ENCODE results near the gene BOLA1.

BOLA1 gene

DNA sequence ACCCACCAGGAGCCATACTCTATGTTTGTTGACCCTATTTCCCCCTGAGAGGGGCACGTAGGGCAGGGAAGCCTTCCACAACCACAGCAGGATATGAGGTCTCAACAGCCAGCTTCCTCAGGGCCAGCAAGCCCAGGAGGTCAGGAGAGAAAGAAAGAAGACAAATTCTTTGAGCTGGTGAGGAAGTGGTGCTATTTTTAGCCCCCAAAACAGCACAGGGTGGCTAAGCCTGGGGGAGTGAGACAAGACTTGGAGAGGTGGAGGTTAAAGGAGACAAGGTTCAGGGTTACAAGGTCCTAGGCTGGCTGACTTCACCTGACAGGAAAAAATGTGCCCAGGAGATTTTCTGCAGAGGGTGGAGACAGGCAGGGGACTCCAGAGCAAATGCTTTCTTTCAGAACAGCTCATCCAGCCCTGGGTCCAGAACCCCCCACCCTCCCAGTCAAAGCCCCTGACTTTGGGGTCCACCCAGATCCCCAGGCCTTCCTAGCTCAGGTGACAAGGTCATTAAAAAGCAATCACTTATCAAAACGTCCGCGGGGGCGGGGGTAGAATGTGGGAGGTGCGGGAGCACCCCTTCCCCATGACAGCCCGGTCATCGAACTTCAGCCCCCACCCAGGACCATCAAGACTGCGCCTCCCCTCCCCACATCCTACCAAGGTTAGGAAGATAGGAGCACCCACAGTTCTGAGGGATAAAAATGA, 17.0 kb downstream of the BOLA1 start:
- Histone ChIP-seq H2AK5ac (ENCODE audit: low read depth, low read length) (no peak overlapping the region), H2BK120ac (ENCODE audit: low read depth, low read length) (no peak overlapping the region), H3K4me3 (ENCODE audit: low read length in 2 of 2) (peak overlapping the region; percentile 64 to 90), H2BK5ac (ENCODE audit: low read length) (no peak overlapping the region), H3K14ac (ENCODE audit: low read length) (no peak overlapping the region), H3K79me1 (ENCODE audit: low read depth, low read length) (peaks cover 2% of the 10 kb centered on the region), H4K91ac (ENCODE audit: low read depth, low read length, poor library complexity) (no peak overlapping the region), H3K9ac (ENCODE audit: low read depth, low read length, poor library complexity) (peak overlapping the region; percentile 36), H3K18ac (ENCODE audit: low read length) (no peak overlapping the region), H3K9me3 (replicated peaks in 1 of 2; ENCODE audit: control insufficient read depth in 2 of 2, insufficient read depth in 1 of 2, low read depth in 1 of 2, low read length in 2 of 2) (no peaks in the 10 kb centered on the region), H2AFZ (ENCODE audit: low read length) (peak overlapping the region; percentile 90), H2BK12ac (ENCODE audit: low read length) (no peak overlapping the region), H3K4ac (ENCODE audit: low read length) (no peak overlapping the region), H3K27ac (replicated peaks; ENCODE audit: low read length) (peak overlapping the region; percentile 54), H3K4me2 (ENCODE audit: insufficient read depth, low read length, poor library complexity, severe bottlenecking) (peak overlapping the region; percentile 85), H3K36me3 (replicated peaks in 1 of 2; ENCODE audit: control insufficient read depth in 2 of 2, insufficient read depth in 2 of 2, low read length in 2 of 2) (peaks cover 8 to 30% of the 10 kb centered on the region in 2 donors), H4K8ac (ENCODE audit: low read depth, low read length) (no peak overlapping the region), H2BK15ac (ENCODE audit: low read length) (no peak overlapping the region), H3K23ac (ENCODE audit: low read depth, low read length, poor library complexity) (no peak overlapping the region), H3K4me1 (ENCODE audit: control insufficient read depth in 2 of 2, insufficient read depth in 1 of 2, low read depth in 1 of 2, low read length in 2 of 2) (peaks cover 18 to 20% of the 10 kb centered on the region in 2 donors), H3K27me3 (ENCODE audit: control insufficient read depth in 3 of 3, insufficient read depth in 3 of 3, low read depth in 1 of 3, low read length in 3 of 3) (no peaks in the 10 kb centered on the region)
- no peak for DNase-seq (ENCODE audit: low spot score)
- no CpG with 5 or more reads among the region's 9 CpGs for WGBS, 2 donors (ENCODE audit: extremely low coverage in 2 of 2, insufficient read length in 2 of 2, insufficient replicate concordance in 1 of 2)

GRCh38 chr1:149916898-149917252, 17.5 kb downstream of the BOLA1 start:
- Histone ChIP-seq H2BK15ac (ENCODE audit: low read length) (no peak overlapping the region), H3K27ac (replicated peaks; ENCODE audit: low read length) (no peak overlapping the region)
- no CpG with 5 or more reads among the region's 10 CpGs for WGBS, 2 donors (ENCODE audit: extremely low coverage in 2 of 2, insufficient read length in 2 of 2, insufficient replicate concordance in 1 of 2)

DNA sequence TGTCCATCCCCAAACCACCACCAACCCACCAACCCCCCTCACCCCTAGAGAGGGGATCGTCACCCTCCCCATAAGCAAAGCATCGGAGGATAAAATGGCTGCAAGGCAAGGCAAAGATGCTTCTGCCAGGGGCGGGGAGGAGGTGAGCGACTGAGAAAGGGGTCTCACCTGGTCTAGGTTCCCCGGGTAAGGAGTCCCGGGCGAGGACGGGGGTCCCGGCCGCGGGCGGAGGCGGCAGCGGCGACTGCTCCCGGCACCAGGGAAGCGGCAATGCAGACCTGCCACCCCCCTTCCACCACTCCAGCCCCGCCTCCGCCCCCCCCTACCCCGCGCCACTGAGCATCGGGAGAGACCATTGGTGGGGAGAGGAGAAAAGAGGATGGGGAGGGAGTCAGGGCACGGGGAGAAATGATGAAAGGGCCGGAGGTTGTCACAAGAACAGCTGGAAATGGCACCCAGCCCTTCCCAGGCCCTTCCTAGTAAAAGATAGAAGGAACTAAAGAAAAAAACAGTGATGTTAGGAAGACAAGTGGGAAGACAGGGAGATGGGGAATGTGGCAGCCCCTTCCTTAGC, 18.3 kb downstream of the BOLA1 start, which contains the start of gene SV2A:
TSS of gene SV2A (minus strand) at position 274 of the 574 bp plus-strand sequence. CDS start 4,004 bp downstream, outside the sequence.
- H2AK5ac ChIP-seq (ENCODE audit: low read depth, low read length): peak within 1 kb of the TSS; percentile 3
- no peak within 1 kb of the TSS for H3K23ac ChIP-seq (ENCODE audit: low read depth, low read length, poor library complexity)
- H3K4ac ChIP-seq (ENCODE audit: low read length): no peak within 1 kb of the TSS
- no peak within 1 kb of the TSS for H4K91ac ChIP-seq (ENCODE audit: low read depth, low read length, poor library complexity)
- H4K8ac ChIP-seq (ENCODE audit: low read depth, low read length): no peak within 1 kb of the TSS
- H2BK5ac ChIP-seq (ENCODE audit: low read length): no peak within 1 kb of the TSS
- H2BK15ac ChIP-seq (ENCODE audit: low read length): no peak within 1 kb of the TSS
- peaks cover 18 to 20% of the 10 kb centered on the region in 2 donors for H3K4me1 ChIP-seq (ENCODE audit: control insufficient read depth in 2 of 2, insufficient read depth in 1 of 2, low read depth in 1 of 2, low read length in 2 of 2)
- peak within 1 kb of the TSS; percentile 82 for H3K18ac ChIP-seq (ENCODE audit: low read length)
- peak within 1 kb of the TSS; percentile 79 for H3K9ac ChIP-seq (ENCODE audit: low read depth, low read length, poor library complexity)
- peak within 1 kb of the TSS; percentile 64 to 90 for H3K4me3 ChIP-seq (ENCODE audit: low read length in 2 of 2)
- H2BK120ac ChIP-seq (ENCODE audit: low read depth, low read length): no peak within 1 kb of the TSS
- WGBS, 2 donors (ENCODE audit: extremely low coverage in 2 of 2, insufficient read length in 2 of 2, insufficient replicate concordance in 1 of 2): no CpG with 5 or more reads among the region's 24 CpGs
- H3K9me3 ChIP-seq (replicated peaks in 1 of 2; ENCODE audit: control insufficient read depth in 2 of 2, insufficient read depth in 1 of 2, low read depth in 1 of 2, low read length in 2 of 2): no peaks in the 10 kb centered on the region
- H3K14ac ChIP-seq (ENCODE audit: low read length): no peak within 1 kb of the TSS
- no peaks in the 10 kb centered on the region for H3K27me3 ChIP-seq (ENCODE audit: control insufficient read depth in 3 of 3, insufficient read depth in 3 of 3, low read depth in 1 of 3, low read length in 3 of 3)
- H3K79me1 ChIP-seq (ENCODE audit: low read depth, low read length): peaks cover 2% of the 10 kb centered on the region
- no peak within 1 kb of the TSS for H3K27ac ChIP-seq (replicated peaks; ENCODE audit: low read length)
- H2BK12ac ChIP-seq (ENCODE audit: low read length): no peak within 1 kb of the TSS
- peaks cover 4 to 29% of the 10 kb centered on the region in 2 donors for H3K36me3 ChIP-seq (replicated peaks in 1 of 2; ENCODE audit: control insufficient read depth in 2 of 2, insufficient read depth in 2 of 2, low read length in 2 of 2)
- H2AFZ ChIP-seq (ENCODE audit: low read length): peak within 1 kb of the TSS; percentile 90
- peak within 1 kb of the TSS; percentile 85 for H3K4me2 ChIP-seq (ENCODE audit: insufficient read depth, low read length, poor library complexity, severe bottlenecking)
- peak; percentile 64 for DNase-seq (ENCODE audit: low spot score)

More at GRCh38 chr1:149916898-149917252, 17.5 kb downstream of the BOLA1 start:
- peak overlapping the region; percentile 90 for H2AFZ ChIP-seq (ENCODE audit: low read length)
- H4K91ac ChIP-seq (ENCODE audit: low read depth, low read length, poor library complexity): no peak overlapping the region
- H3K23ac ChIP-seq (ENCODE audit: low read depth, low read length, poor library complexity): no peak overlapping the region
- no peak overlapping the region for H4K8ac ChIP-seq (ENCODE audit: low read depth, low read length)
- no peak overlapping the region for H2BK120ac ChIP-seq (ENCODE audit: low read depth, low read length)
- H3K36me3 ChIP-seq (replicated peaks in 1 of 2; ENCODE audit: control insufficient read depth in 2 of 2, insufficient read depth in 2 of 2, low read length in 2 of 2): peaks cover 4 to 29% of the 10 kb centered on the region in 2 donors
- no peaks in the 10 kb centered on the region for H3K9me3 ChIP-seq (replicated peaks in 1 of 2; ENCODE audit: control insufficient read depth in 2 of 2, insufficient read depth in 1 of 2, low read depth in 1 of 2, low read length in 2 of 2)
- H3K9ac ChIP-seq (ENCODE audit: low read depth, low read length, poor library complexity): peak overlapping the region; percentile 36
- H3K4me2 ChIP-seq (ENCODE audit: insufficient read depth, low read length, poor library complexity, severe bottlenecking): peak overlapping the region; percentile 85
- peak overlapping the region; percentile 64 to 90 for H3K4me3 ChIP-seq (ENCODE audit: low read length in 2 of 2)
- H3K27me3 ChIP-seq (ENCODE audit: control insufficient read depth in 3 of 3, insufficient read depth in 3 of 3, low read depth in 1 of 3, low read length in 3 of 3): no peaks in the 10 kb centered on the region
- no peak overlapping the region for H2BK12ac ChIP-seq (ENCODE audit: low read length)
- DNase-seq (ENCODE audit: low spot score): no peak
- no peak overlapping the region for H3K14ac ChIP-seq (ENCODE audit: low read length)
- H3K79me1 ChIP-seq (ENCODE audit: low read depth, low read length): peaks cover 2% of the 10 kb centered on the region
- no peak overlapping the region for H3K4ac ChIP-seq (ENCODE audit: low read length)
- H2BK5ac ChIP-seq (ENCODE audit: low read length): no peak overlapping the region
- peak overlapping the region; percentile 3 for H2AK5ac ChIP-seq (ENCODE audit: low read depth, low read length)
- peaks cover 18 to 20% of the 10 kb centered on the region in 2 donors for H3K4me1 ChIP-seq (ENCODE audit: control insufficient read depth in 2 of 2, insufficient read depth in 1 of 2, low read depth in 1 of 2, low read length in 2 of 2)
- no peak overlapping the region for H3K18ac ChIP-seq (ENCODE audit: low read length)

DNA sequence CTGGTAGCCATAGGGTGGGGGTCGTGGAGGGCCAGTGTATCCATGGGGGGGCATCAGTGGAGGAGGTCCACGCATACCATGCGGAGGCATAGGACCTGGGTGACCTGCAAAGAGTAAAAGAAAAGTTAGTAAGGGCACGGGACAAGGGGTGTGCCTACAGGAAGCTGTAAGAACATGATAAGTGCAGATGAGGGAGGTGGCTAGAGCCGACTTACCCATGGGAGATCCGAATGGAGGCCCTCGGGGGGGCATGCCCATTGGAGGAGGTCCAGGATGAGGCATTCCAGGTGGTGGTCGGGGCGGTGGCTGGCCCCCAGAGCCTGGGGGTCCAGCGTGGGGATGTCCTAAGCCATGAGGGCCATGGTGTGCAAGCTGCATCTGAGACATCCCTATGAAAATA, 24.3 kb downstream of the BOLA1 start:
- H3K18ac ChIP-seq (ENCODE audit: low read length): no peak overlapping the region
- no peak overlapping the region for H3K4me2 ChIP-seq (ENCODE audit: insufficient read depth, low read length, poor library complexity, severe bottlenecking)
- DNase-seq (ENCODE audit: low spot score): no peak

More for the DNA sequence above, 24.3 kb downstream of the BOLA1 start:
- Histone ChIP-seq H3K36me3 (replicated peaks in 1 of 2; ENCODE audit: control insufficient read depth in 2 of 2, insufficient read depth in 2 of 2, low read length in 2 of 2) (peaks cover 27 to 53% of the 10 kb centered on the region in 2 donors), H3K27me3 (ENCODE audit: control insufficient read depth in 3 of 3, insufficient read depth in 3 of 3, low read depth in 1 of 3, low read length in 3 of 3) (no peaks in the 10 kb centered on the region), H3K14ac (ENCODE audit: low read length) (no peak overlapping the region), H4K91ac (ENCODE audit: low read depth, low read length, poor library complexity) (no peak overlapping the region), H2AFZ (ENCODE audit: low read length) (no peak overlapping the region), H2BK5ac (ENCODE audit: low read length) (no peak overlapping the region), H3K9me3 (replicated peaks in 1 of 2; ENCODE audit: control insufficient read depth in 2 of 2, insufficient read depth in 1 of 2, low read depth in 1 of 2, low read length in 2 of 2) (no peaks in the 10 kb centered on the region), H3K79me1 (ENCODE audit: low read depth, low read length) (peaks cover 5% of the 10 kb centered on the region), H2BK15ac (ENCODE audit: low read length) (no peak overlapping the region), H4K8ac (ENCODE audit: low read depth, low read length) (no peak overlapping the region), H3K9ac (ENCODE audit: low read depth, low read length, poor library complexity) (no peak overlapping the region), H2BK12ac (ENCODE audit: low read length) (no peak overlapping the region), H3K23ac (ENCODE audit: low read depth, low read length, poor library complexity) (no peak overlapping the region), H3K4me1 (ENCODE audit: control insufficient read depth in 2 of 2, insufficient read depth in 1 of 2, low read depth in 1 of 2, low read length in 2 of 2) (peaks cover 8% of the 10 kb centered on the region in 2 donors), H2AK5ac (ENCODE audit: low read depth, low read length) (no peak overlapping the region), H3K27ac (replicated peaks; ENCODE audit: low read length) (no peak overlapping the region), H3K4me3 (ENCODE audit: low read length in 2 of 2) (no peak overlapping the region), H3K4ac (ENCODE audit: low read length) (no peak overlapping the region), H2BK120ac (ENCODE audit: low read depth, low read length) (no peak overlapping the region)
- WGBS, 2 donors (ENCODE audit: extremely low coverage in 2 of 2, insufficient read length in 2 of 2, insufficient replicate concordance in 1 of 2): no CpG with 5 or more reads among the region's 10 CpGs
